ENCODE measurements around the gene RIC1.
"Not testable (repeated sequence)": the region's sequence is repeated elsewhere in the genome, so short reads cannot be mapped to it uniquely, and the experiment has no call there.

RIC1 gene

GRCh38 chr9:5767968-5768932 lies 139.3 kb downstream of the RIC1 start:
- H3K4me3 ChIP-seq: no peak overlapping the region
- H3K27ac ChIP-seq: no peak overlapping the region
- DNase-seq (ENCODE audit: low read depth, low spot score): no peak
- TF ChIP-seq POLR2AphosphoS5 (IDR thresholded peaks at IDR 0.05; ENCODE audit: borderline replicate concordance, low read depth, low read length): no peak
- TF ChIP-seq FOXP2 (optimal IDR thresholded peaks at IDR 0.05; ENCODE audit: control extremely low read depth, extremely low read length, insufficient read depth): no peak
- TF ChIP-seq EZH2 (IDR thresholded peaks at IDR 0.05): no peak
- peaks cover 88% of the 10 kb centered on the region for H3K36me3 ChIP-seq (ENCODE audit: insufficient read depth, low read length)
- H3K9ac ChIP-seq (ENCODE audit: insufficient read length): no peak overlapping the region
- no peaks in the 10 kb centered on the region for H3K9me3 ChIP-seq (ENCODE audit: low read depth, low read length)

- H3K9ac ChIP-seq (ENCODE audit: insufficient read length): no peak overlapping the region
- peaks cover 1% of the 10 kb centered on the region; the same call in 1 of the 2 replicates for H3K9me3 ChIP-seq (ENCODE audit: low read depth, low read length)
- TF ChIP-seq POLR2AphosphoS5 (IDR thresholded peaks at IDR 0.05; ENCODE audit: borderline replicate concordance, low read depth, low read length) (no peak), EZH2 (IDR thresholded peaks at IDR 0.05) (no peak), FOXP2 (optimal IDR thresholded peaks at IDR 0.05; ENCODE audit: control extremely low read depth, extremely low read length, insufficient read depth) (no peak)
- DNase-seq (ENCODE audit: low read depth, low spot score): no peak
- no peak overlapping the region for H3K27ac ChIP-seq
- peaks cover 85% of the 10 kb centered on the region for H3K36me3 ChIP-seq (ENCODE audit: insufficient read depth, low read length)
- H3K4me3 ChIP-seq: no peak overlapping the region
Observed at GRCh38 chr9:5773324-5773999, 144.6 kb downstream of the RIC1 start.

- H3K36me3 ChIP-seq (ENCODE audit: insufficient read depth, low read length): peaks cover 61% of the 10 kb centered on the region
- DNase-seq (ENCODE audit: low read depth, low spot score): no peak
- TF ChIP-seq FOXP2 (optimal IDR thresholded peaks at IDR 0.05; ENCODE audit: control extremely low read depth, extremely low read length, insufficient read depth) (no peak), POLR2AphosphoS5 (IDR thresholded peaks at IDR 0.05; ENCODE audit: borderline replicate concordance, low read depth, low read length) (no peak), EZH2 (IDR thresholded peaks at IDR 0.05) (no peak)
Observed at GRCh38 chr9:5778805-5779204, 149.9 kb downstream of the RIC1 start.

GRCh38 chr9:5779705-5780218 lies 150.9 kb downstream of the RIC1 start:
- not testable (repeated sequence) for DNase-seq (ENCODE audit: low read depth, low spot score)

More at GRCh38 chr9:5778805-5779204, 149.9 kb downstream of the RIC1 start:
- Histone ChIP-seq H3K4me3 (no peak overlapping the region), H3K27ac (no peak overlapping the region), H3K9ac (ENCODE audit: insufficient read length) (no peak overlapping the region), H3K9me3 (ENCODE audit: low read depth, low read length) (peaks cover 6% of the 10 kb centered on the region; the same call in 1 of the 2 replicates)

GRCh38 chr9:5783420-5783819 lies 154.5 kb downstream of the RIC1 start:
- not testable (repeated sequence) for H3K27ac ChIP-seq; H3K9ac ChIP-seq (ENCODE audit: insufficient read length); DNase-seq (ENCODE audit: low read depth, low spot score); H3K9me3 ChIP-seq (ENCODE audit: low read depth, low read length); H3K4me3 ChIP-seq
- H3K36me3 ChIP-seq (ENCODE audit: insufficient read depth, low read length): peaks cover 34% of the 10 kb centered on the region

More at GRCh38 chr9:5779705-5780218, 150.9 kb downstream of the RIC1 start:
- peaks cover 51% of the 10 kb centered on the region for H3K36me3 ChIP-seq (ENCODE audit: insufficient read depth, low read length)
- H3K4me3 ChIP-seq; H3K27ac ChIP-seq; H3K9me3 ChIP-seq (ENCODE audit: low read depth, low read length); H3K9ac ChIP-seq (ENCODE audit: insufficient read length): not testable (repeated sequence)

GRCh38 chr9:5783982-5784381 lies 155.1 kb downstream of the RIC1 start:
- Histone ChIP-seq H3K9ac (ENCODE audit: insufficient read length) (no peak overlapping the region), H3K27ac (no peak overlapping the region), H3K9me3 (ENCODE audit: low read depth, low read length) (0 out of 2 replicates have a peak, but pooled peaks cover 1% of the 10 kb centered on the region), H3K36me3 (ENCODE audit: insufficient read depth, low read length) (peaks cover 29% of the 10 kb centered on the region), H3K4me3 (no peak overlapping the region)
- no peak for DNase-seq (ENCODE audit: low read depth, low spot score)
- TF ChIP-seq POLR2AphosphoS5 (IDR thresholded peaks at IDR 0.05; ENCODE audit: borderline replicate concordance, low read depth, low read length) (no peak), EZH2 (IDR thresholded peaks at IDR 0.05) (no peak), FOXP2 (optimal IDR thresholded peaks at IDR 0.05; ENCODE audit: control extremely low read depth, extremely low read length, insufficient read depth) (no peak)

GRCh38 chr9:5784526-5785315 lies 155.8 kb downstream of the RIC1 start:
- peaks cover 21% of the 10 kb centered on the region for H3K36me3 ChIP-seq (ENCODE audit: insufficient read depth, low read length)

More at GRCh38 chr9:5784526-5785315, 155.8 kb downstream of the RIC1 start:
- TF ChIP-seq POLR2AphosphoS5 (IDR thresholded peaks at IDR 0.05; ENCODE audit: borderline replicate concordance, low read depth, low read length) (no peak), EZH2 (IDR thresholded peaks at IDR 0.05) (no peak), FOXP2 (optimal IDR thresholded peaks at IDR 0.05; ENCODE audit: control extremely low read depth, extremely low read length, insufficient read depth) (no peak)
- Histone ChIP-seq H3K27ac (no peak overlapping the region), H3K9me3 (ENCODE audit: low read depth, low read length) (no peaks in the 10 kb centered on the region), H3K9ac (ENCODE audit: insufficient read length) (no peak overlapping the region), H3K4me3 (no peak overlapping the region)
- DNase-seq (ENCODE audit: low read depth, low spot score): no peak
